Sigmoid colon (tissue), 4 donors: ENCODE data around the gene CLEC16A.

Experiments used
- EP300 ChIP-seq, 4 donors: sonication (generic); formaldehyde crosslinking; IDR thresholded peaks; one replicate each; pipeline ENCODE4 v1.6.1; 2017; ENCODE audit warnings: antibody characterized with exemption in 4 of 4
- POLR2A ChIP-seq, 2 donors: fragments of 450-650 bp; IDR thresholded peaks; one replicate each; pipeline ENCODE4 v1.6.1; 2016; ENCODE audit warnings: antibody characterized with exemption in 2 of 2, mild to moderate bottlenecking in 2 of 2, moderate library complexity in 2 of 2
- POLR2AphosphoS5 ChIP-seq, 4 donors: sonication (generic); formaldehyde crosslinking; IDR thresholded peaks; one replicate each; pipeline ENCODE4 v1.6.1; 2017; ENCODE audit warnings: antibody characterized with exemption in 4 of 4
- TF ChIP-seq, protein P1 (sequence below), 4 experiments: fragments of 450-650 bp in 3 of 4; fragments of 200-600 bp in 1 of 4; IDR thresholded peaks; one replicate each; pipeline ENCODE4 v1.5.1; 2016 to 2019; ENCODE audit warnings: antibody characterized with exemption in 4 of 4, mild to moderate bottlenecking in 3 of 4, moderate library complexity in 2 of 4

DNA sequence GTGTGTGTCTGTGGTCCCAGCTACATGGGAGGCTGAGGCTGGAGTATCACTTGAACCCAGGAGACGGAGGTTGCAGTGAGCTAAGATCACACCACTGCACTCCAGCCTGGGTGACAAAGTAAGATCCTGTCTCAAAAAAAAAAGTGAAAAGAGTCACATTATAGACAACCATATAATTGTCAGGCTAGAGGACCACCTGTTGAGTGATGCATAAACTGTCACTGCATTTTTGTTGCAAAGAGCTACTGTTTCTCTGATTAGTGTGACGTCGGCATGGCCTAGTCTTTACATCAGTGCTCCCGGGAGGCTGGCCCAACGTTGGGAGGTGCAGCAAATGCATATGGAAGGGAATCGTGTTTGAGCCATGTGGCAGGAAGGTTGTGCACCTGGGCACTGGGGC is 50.2 kb downstream of the CLEC16A start:
- TF ChIP-seq, protein P1, sequence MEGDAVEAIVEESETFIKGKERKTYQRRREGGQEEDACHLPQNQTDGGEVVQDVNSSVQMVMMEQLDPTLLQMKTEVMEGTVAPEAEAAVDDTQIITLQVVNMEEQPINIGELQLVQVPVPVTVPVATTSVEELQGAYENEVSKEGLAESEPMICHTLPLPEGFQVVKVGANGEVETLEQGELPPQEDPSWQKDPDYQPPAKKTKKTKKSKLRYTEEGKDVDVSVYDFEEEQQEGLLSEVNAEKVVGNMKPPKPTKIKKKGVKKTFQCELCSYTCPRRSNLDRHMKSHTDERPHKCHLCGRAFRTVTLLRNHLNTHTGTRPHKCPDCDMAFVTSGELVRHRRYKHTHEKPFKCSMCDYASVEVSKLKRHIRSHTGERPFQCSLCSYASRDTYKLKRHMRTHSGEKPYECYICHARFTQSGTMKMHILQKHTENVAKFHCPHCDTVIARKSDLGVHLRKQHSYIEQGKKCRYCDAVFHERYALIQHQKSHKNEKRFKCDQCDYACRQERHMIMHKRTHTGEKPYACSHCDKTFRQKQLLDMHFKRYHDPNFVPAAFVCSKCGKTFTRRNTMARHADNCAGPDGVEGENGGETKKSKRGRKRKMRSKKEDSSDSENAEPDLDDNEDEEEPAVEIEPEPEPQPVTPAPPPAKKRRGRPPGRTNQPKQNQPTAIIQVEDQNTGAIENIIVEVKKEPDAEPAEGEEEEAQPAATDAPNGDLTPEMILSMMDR (IDR thresholded peaks at IDR 0.05): no peak
- TF ChIP-seq POLR2A (IDR thresholded peaks at IDR 0.05): no peak
- TF ChIP-seq POLR2AphosphoS5 (IDR thresholded peaks at IDR 0.05): no peak
- TF ChIP-seq EP300 (IDR thresholded peaks at IDR 0.05): no peak
